DOHH2 (cell line): ENCODE results near the gene NCBP3.

ENCODE experiments used
- EZH2phosphoT487 ChIP-seq: fragments of 200-600 bp; sonication (generic); IDR thresholded peaks from 2 replicates; pipeline ENCODE4 v1.6.1; 2017; ENCODE audit warnings: borderline replicate concordance, mild to moderate bottlenecking, antibody characterized with exemption, low read length, moderate library complexity, mixed read lengths
- TF ChIP-seq, protein P1 (sequence below): fragments of 200-600 bp; sonication (generic); IDR thresholded peaks from one replicate; pipeline ENCODE4 v1.5.1; 2014; ENCODE audit warnings: antibody characterized with exemption, mild to moderate bottlenecking, low read depth, low read length; ENCODE audit not compliant: poor library complexity, severe bottlenecking

DNA sequence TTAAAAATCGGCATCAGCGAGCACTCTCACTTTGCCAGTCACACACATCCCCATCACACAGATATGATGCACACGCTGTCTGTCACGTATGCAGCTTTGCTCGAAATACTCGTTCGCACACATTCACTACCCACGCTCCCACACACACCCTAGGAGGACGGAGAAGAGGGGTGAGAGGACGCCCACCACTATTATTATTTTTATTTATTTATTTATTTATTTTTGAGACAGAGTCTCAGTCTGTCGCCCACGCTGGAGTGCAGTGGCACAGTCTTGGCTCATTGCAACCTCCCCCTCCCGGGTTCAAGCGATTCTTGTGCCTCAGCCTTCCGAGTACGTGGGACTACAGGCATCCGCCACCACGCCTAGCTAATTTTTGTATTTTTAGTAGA, 92.0 kb downstream of the NCBP3 start:
- TF ChIP-seq, protein P1, sequence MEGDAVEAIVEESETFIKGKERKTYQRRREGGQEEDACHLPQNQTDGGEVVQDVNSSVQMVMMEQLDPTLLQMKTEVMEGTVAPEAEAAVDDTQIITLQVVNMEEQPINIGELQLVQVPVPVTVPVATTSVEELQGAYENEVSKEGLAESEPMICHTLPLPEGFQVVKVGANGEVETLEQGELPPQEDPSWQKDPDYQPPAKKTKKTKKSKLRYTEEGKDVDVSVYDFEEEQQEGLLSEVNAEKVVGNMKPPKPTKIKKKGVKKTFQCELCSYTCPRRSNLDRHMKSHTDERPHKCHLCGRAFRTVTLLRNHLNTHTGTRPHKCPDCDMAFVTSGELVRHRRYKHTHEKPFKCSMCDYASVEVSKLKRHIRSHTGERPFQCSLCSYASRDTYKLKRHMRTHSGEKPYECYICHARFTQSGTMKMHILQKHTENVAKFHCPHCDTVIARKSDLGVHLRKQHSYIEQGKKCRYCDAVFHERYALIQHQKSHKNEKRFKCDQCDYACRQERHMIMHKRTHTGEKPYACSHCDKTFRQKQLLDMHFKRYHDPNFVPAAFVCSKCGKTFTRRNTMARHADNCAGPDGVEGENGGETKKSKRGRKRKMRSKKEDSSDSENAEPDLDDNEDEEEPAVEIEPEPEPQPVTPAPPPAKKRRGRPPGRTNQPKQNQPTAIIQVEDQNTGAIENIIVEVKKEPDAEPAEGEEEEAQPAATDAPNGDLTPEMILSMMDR: no peak
- no peak for TF ChIP-seq EZH2phosphoT487
